Measurements from ENCODE around the gene SLC1A2. TPM values are rescaled to one million over a fixed set of nuclear protein-coding genes. Genes with fewer than 3 reads are reported as not detected.

The SLC1A2 gene
- polyA plus RNA-seq (2011; rRNA removed) (0.60 and 0.83 TPM in 2 replicates), polyA minus RNA-seq (2011; rRNA and poly(A)+ RNA removed) (1.5 and 2.2 TPM in 2 replicates)

DNA sequence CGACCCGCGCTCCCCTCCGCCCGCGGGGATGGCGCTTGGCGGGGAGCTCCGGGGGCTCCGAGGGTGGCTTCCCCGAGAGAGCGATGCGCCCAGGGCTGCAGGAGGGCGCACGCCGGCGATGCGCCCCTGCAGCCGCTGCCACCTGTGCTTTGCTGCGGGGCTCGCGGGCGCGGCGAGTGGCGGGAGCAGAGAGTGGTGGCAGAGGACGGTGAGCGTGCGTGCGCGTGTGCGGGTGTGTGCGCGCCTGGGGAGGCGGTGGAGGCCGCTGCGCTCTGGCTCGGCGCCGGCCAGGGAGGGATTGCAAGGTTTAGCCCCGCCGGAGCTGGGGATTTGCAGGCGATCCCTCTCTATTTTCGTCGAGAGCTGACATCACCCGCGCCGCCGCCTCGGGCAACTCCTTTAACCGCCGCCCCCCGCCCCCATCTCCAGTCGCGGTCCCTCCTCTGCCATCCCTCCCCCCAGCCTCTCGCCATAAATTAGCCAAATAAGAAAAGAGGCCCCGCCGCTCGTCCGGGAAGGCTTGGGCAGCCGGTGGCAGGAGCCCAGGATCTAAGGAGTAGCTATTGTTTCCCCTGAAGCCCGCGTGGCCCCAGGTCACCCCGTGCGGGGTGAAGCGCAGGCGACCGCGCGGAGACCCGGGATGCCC, at the start of gene SLC1A2:
Gene SLC1A2, minus strand, starts transcription at position 375 of the 646 bp plus-strand sequence. CDS start 592 bp downstream, outside the sequence.
- DNase-seq (ENCODE audit: low read depth), result no peak
- ChIA-PET CTCF (interaction anchor here (0.8 to 1.9 kb wide), 3 partner anchors 15 to 26 kb away, joined by 3 to 5 read pairs (median 4); no protein-coding TSS in a partner anchor), POLR2A (no interaction called here)
- Histone ChIP-seq H3K27me3 (ENCODE audit: control insufficient read depth, insufficient read depth, low read length) (peaks cover 12% of the 10 kb centered on the region), H3K4me3 (ENCODE audit: low read depth, low read length) (peak within 1 kb of the TSS; percentile 45), H3K36me3 (ENCODE audit: control insufficient read depth, insufficient read depth, low read length) (peaks cover 2% of the 10 kb centered on the region; the same call in 1 of the 2 replicates)
- TF ChIP-seq, protein P1, sequence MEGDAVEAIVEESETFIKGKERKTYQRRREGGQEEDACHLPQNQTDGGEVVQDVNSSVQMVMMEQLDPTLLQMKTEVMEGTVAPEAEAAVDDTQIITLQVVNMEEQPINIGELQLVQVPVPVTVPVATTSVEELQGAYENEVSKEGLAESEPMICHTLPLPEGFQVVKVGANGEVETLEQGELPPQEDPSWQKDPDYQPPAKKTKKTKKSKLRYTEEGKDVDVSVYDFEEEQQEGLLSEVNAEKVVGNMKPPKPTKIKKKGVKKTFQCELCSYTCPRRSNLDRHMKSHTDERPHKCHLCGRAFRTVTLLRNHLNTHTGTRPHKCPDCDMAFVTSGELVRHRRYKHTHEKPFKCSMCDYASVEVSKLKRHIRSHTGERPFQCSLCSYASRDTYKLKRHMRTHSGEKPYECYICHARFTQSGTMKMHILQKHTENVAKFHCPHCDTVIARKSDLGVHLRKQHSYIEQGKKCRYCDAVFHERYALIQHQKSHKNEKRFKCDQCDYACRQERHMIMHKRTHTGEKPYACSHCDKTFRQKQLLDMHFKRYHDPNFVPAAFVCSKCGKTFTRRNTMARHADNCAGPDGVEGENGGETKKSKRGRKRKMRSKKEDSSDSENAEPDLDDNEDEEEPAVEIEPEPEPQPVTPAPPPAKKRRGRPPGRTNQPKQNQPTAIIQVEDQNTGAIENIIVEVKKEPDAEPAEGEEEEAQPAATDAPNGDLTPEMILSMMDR (IDR thresholded peaks at IDR 0.05; ENCODE audit: insufficient read depth, low read depth, low read length), result no peak

DNA sequence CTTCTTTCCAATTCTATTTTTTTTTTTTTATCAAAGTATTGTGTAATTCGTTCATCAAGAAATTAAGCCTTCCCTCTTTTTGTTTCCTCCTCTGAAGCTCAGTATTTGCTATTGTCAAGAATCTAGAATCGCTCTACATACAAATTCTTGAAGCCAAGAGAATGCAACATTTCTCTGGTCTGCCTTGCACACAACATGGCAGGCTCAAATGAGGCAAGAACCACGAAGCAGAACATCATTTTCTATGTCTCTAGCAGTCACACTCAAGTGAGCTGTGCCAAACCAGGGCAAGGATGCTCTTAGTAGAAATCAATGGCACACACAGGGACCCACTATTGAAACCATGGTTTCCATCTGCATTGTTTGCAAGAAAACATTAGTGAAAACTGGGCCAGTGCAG, 46.7 kb upstream of the SLC1A2 start:
- Histone ChIP-seq H3K36me3 (ENCODE audit: control insufficient read depth, insufficient read depth, low read length) (peaks cover 14% of the 10 kb centered on the region), H3K4me3 (ENCODE audit: low read depth, low read length) (no peak overlapping the region), H3K27me3 (ENCODE audit: control insufficient read depth, insufficient read depth, low read length) (no peaks in the 10 kb centered on the region)
- CTCF ChIA-PET, result interaction anchor here (1.8 kb wide), 1 partner anchor 800 kb away, joined by 4 read pairs; no protein-coding TSS in a partner anchor
- TF ChIP-seq, protein P1 (IDR thresholded peaks at IDR 0.05; ENCODE audit: insufficient read depth, low read depth, low read length), result no peak
- DNase-seq (ENCODE audit: low read depth), result no peak
- POLR2A ChIA-PET, result no interaction called here

DNA sequence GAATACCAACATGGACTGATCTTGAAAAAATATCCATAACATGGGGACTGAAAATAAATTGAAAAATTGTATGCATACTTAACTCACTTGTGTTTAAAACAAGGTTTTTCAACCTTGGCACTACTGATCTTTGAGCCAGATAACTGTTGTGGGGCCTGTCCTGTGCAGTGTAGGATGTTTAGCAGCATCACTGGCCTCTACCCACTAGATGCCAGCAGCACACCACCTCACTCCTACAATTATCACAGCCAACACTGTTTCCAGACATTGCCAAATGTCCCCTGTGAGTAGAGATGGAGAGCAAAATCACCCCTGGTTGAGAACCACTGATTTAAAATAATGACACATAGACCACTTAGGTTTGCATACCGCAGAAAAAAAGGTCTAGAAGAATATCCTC, 45.0 kb upstream of the SLC1A2 start:
- TF ChIP-seq, protein P1 (IDR thresholded peaks at IDR 0.05; ENCODE audit: insufficient read depth, low read depth, low read length), result peak; percentile 21; the same call in 1 of the 2 replicates
- POLR2A ChIA-PET, result no interaction called here
- no peak for DNase-seq (ENCODE audit: low read depth)

DNA sequence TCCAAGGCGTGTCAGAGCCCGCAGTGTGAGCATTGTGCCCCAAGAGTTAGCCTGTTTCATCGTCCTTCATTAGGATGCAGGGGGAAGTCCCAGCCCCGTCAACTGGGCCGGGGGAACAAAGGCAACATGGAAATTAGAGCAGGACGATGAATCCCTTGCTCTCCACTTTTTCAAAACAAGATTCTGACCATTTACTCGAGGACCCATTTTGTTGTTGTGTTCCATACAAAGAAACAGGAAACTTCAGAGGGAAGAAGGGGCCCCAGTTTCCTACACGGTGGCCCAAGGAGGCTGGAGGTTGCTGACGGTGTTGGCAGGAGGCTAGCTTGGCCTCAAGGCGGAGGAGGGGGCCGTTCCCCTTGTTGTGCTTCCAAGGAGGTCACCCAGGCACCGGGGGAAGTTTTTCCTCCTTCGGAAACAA, 44.0 kb upstream of the SLC1A2 start:
- Histone ChIP-seq H3K4me3 (ENCODE audit: low read depth, low read length) (no peak overlapping the region), H3K27me3 (ENCODE audit: control insufficient read depth, insufficient read depth, low read length) (no peaks in the 10 kb centered on the region), H3K36me3 (ENCODE audit: control insufficient read depth, insufficient read depth, low read length) (peaks cover 5% of the 10 kb centered on the region; the same call in 1 of the 2 replicates)
- POLR2A ChIA-PET, result no interaction called here
- no peak for DNase-seq (ENCODE audit: low read depth)
- CTCF ChIA-PET, result interaction anchor here (1.6 kb wide), 1 partner anchor 14 kb away, joined by 8 read pairs; no protein-coding TSS in a partner anchor
- TF ChIP-seq, protein P1 (IDR thresholded peaks at IDR 0.05; ENCODE audit: insufficient read depth, low read depth, low read length), result no peak

More for the DNA sequence above, 45.0 kb upstream of the SLC1A2 start:
- Histone ChIP-seq H3K4me3 (ENCODE audit: low read depth, low read length) (no peak overlapping the region), H3K27me3 (ENCODE audit: control insufficient read depth, insufficient read depth, low read length) (no peaks in the 10 kb centered on the region), H3K36me3 (ENCODE audit: control insufficient read depth, insufficient read depth, low read length) (peaks cover 8% of the 10 kb centered on the region)
- CTCF ChIA-PET, result interaction anchor here (1.6 kb wide), 1 partner anchor 13 kb away, joined by 8 read pairs; no protein-coding TSS in a partner anchor

DNA sequence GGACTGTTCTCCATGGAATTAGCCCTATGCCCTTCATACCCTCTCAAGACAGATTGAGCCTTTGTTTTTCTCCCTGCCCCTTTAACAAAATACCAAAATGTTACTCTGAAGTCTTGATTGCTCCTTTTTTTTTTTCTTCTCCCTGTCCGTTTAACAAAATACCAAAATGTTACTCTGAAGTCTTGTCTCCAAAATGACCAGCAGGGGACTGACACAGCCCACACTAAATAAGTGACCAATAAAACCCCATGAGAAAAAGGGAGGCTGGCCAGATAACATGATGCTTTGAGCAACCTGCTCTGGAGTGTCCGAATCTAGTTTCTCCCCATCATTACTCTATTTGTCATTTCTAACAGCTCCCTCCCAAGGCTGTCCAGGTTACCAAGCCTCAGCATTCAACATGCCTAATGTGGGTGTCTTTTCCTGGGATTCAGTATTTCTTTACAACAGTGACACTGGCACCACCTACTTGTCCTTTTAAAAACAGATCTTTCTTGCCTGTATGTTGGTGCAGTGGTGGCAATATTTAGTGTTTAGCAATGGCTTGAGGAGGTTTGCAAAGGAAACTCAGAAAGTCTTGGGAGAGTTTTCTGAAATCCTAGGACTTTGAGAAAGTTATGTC, 42.7 kb upstream of the SLC1A2 start:
- Histone ChIP-seq H3K36me3 (ENCODE audit: control insufficient read depth, insufficient read depth, low read length) (peaks cover 6% of the 10 kb centered on the region), H3K4me3 (ENCODE audit: low read depth, low read length) (no peak overlapping the region), H3K27me3 (ENCODE audit: control insufficient read depth, insufficient read depth, low read length) (no peaks in the 10 kb centered on the region)
- DNase-seq (ENCODE audit: low read depth), result no peak
- POLR2A ChIA-PET, result interaction anchor here (0.6 kb wide), 1 partner anchor 38 kb away, joined by 3 read pairs; no protein-coding TSS in a partner anchor
- TF ChIP-seq, protein P1 (IDR thresholded peaks at IDR 0.05; ENCODE audit: insufficient read depth, low read depth, low read length), result no peak
- CTCF ChIA-PET, result interaction anchor here (0.9 kb wide), 1 partner anchor 10 kb away, joined by 3 read pairs; no protein-coding TSS in a partner anchor
